ENCODE data around the gene SEMA4D.

DNA sequence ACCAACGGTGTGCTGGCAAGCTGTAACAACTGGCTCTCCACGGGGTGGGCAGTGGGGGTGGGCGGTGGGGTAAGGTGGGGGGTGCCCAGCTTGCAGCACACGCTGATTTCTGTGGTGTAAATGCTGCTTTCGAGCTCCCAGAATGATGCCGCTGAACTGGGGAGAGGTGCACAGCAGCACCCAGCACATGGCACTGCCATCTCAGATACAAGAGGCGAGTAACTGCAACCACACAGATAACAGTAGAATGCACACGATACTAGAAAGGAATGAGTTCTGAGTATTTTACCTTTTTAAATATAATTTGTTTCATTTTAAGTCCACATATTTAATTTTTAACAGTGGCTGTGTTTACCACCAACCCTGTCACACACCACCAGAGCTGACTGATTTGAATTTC is 87.9 kb downstream of the SEMA4D start:
- TF ChIP-seq POLR2A (IDR thresholded peaks at IDR 0.05) (no peak), EP300 (IDR thresholded peaks at IDR 0.05) (no peak), POLR2AphosphoS5 (IDR thresholded peaks at IDR 0.05) (no peak)
- TF ChIP-seq, protein P1, sequence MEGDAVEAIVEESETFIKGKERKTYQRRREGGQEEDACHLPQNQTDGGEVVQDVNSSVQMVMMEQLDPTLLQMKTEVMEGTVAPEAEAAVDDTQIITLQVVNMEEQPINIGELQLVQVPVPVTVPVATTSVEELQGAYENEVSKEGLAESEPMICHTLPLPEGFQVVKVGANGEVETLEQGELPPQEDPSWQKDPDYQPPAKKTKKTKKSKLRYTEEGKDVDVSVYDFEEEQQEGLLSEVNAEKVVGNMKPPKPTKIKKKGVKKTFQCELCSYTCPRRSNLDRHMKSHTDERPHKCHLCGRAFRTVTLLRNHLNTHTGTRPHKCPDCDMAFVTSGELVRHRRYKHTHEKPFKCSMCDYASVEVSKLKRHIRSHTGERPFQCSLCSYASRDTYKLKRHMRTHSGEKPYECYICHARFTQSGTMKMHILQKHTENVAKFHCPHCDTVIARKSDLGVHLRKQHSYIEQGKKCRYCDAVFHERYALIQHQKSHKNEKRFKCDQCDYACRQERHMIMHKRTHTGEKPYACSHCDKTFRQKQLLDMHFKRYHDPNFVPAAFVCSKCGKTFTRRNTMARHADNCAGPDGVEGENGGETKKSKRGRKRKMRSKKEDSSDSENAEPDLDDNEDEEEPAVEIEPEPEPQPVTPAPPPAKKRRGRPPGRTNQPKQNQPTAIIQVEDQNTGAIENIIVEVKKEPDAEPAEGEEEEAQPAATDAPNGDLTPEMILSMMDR (IDR thresholded peaks at IDR 0.05), result no peak
